ENCODE data around the gene IGIP.

IGIP gene

GRCh38 chr5:140128376-140128775 is 2.6 kb downstream of the IGIP start:
- Histone ChIP-seq H3K9me3 (ENCODE audit: insufficient read depth, low read depth, low read length) (no peaks in the 10 kb centered on the region), H3K4me1 (ENCODE audit: insufficient read depth, low read length) (0 out of 2 replicates have a peak, but pooled peaks cover 8% of the 10 kb centered on the region), H3K36me3 (ENCODE audit: insufficient read depth, low read length) (no peaks in the 10 kb centered on the region), H3K27ac (ENCODE audit: low read depth, low read length) (no peak overlapping the region), H3K27me3 (ENCODE audit: insufficient read depth, low read length) (no peaks in the 10 kb centered on the region), H3K4me3 (ENCODE audit: low read length) (no peak overlapping the region), H3K9ac (ENCODE audit: low read depth, low read length) (no peak overlapping the region)
- WGBS, result 88% methylated on average over 5 of the region's 5 CpGs

GRCh38 chr5:140130949-140131733 is 5.4 kb downstream of the IGIP start:
- Histone ChIP-seq H3K9me3 (ENCODE audit: insufficient read depth, low read depth, low read length) (no peaks in the 10 kb centered on the region), H3K36me3 (ENCODE audit: insufficient read depth, low read length) (no peaks in the 10 kb centered on the region), H3K27ac (ENCODE audit: low read depth, low read length) (no peak overlapping the region), H3K4me3 (ENCODE audit: low read length) (no peak overlapping the region), H3K27me3 (ENCODE audit: insufficient read depth, low read length) (no peaks in the 10 kb centered on the region), H3K9ac (ENCODE audit: low read depth, low read length) (no peak overlapping the region), H3K4me1 (ENCODE audit: insufficient read depth, low read length) (0 out of 2 replicates have a peak, but pooled peaks cover 8% of the 10 kb centered on the region)
- 60% methylated on average over 5 of the region's 5 CpGs for WGBS

DNA sequence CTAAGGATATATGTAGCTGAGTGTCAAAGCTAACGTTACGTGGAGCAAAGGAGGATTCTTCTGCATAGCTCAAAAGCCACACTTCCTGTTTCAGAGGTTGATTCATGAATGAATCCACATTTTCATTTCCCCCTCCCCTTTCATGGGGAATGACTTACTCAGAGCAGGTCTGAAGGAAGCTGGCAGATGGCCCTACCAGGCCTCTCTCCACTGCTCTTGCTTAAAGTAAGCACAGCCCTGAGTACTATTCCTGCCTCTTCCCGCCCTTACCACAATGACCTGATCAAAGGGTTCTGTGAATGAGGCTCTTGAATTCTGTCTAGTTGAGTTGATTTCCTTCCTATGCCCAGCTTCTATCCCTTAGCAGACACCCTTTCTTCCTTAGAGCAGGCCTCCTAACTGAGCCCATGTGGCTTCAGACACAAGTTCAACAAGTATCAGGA is 6.3 kb downstream of the IGIP start:
- 81% methylated on average over 3 of the region's 3 CpGs for WGBS
- Histone ChIP-seq H3K27me3 (ENCODE audit: insufficient read depth, low read length) (no peaks in the 10 kb centered on the region), H3K4me1 (ENCODE audit: insufficient read depth, low read length) (0 out of 2 replicates have a peak, but pooled peaks cover 8% of the 10 kb centered on the region), H3K4me3 (ENCODE audit: low read length) (no peak overlapping the region), H3K9ac (ENCODE audit: low read depth, low read length) (no peak overlapping the region), H3K9me3 (ENCODE audit: insufficient read depth, low read depth, low read length) (no peaks in the 10 kb centered on the region), H3K36me3 (ENCODE audit: insufficient read depth, low read length) (no peaks in the 10 kb centered on the region), H3K27ac (ENCODE audit: low read depth, low read length) (no peak overlapping the region)

- no peak overlapping the region for H3K9ac ChIP-seq (ENCODE audit: low read depth, low read length)
- no peaks in the 10 kb centered on the region for H3K36me3 ChIP-seq (ENCODE audit: insufficient read depth, low read length)
- H3K9me3 ChIP-seq (ENCODE audit: insufficient read depth, low read depth, low read length), result no peaks in the 10 kb centered on the region
- no peak overlapping the region for H3K4me3 ChIP-seq (ENCODE audit: low read length)
- H3K27ac ChIP-seq (ENCODE audit: low read depth, low read length), result no peak overlapping the region
- H3K27me3 ChIP-seq (ENCODE audit: insufficient read depth, low read length), result no peaks in the 10 kb centered on the region
- H3K4me1 ChIP-seq (ENCODE audit: insufficient read depth, low read length), result 0 out of 2 replicates have a peak, but pooled peaks cover 8% of the 10 kb centered on the region
- 89% methylated on average over 4 of the region's 4 CpGs for WGBS
Observed at GRCh38 chr5:140133514-140134167, 7.9 kb downstream of the IGIP start.

GRCh38 chr5:140134277-140134935 is 8.7 kb downstream of the IGIP start:
- Histone ChIP-seq H3K4me3 (ENCODE audit: low read length) (no peak overlapping the region), H3K9me3 (ENCODE audit: insufficient read depth, low read depth, low read length) (no peaks in the 10 kb centered on the region), H3K9ac (ENCODE audit: low read depth, low read length) (no peak overlapping the region), H3K27me3 (ENCODE audit: insufficient read depth, low read length) (no peaks in the 10 kb centered on the region), H3K4me1 (ENCODE audit: insufficient read depth, low read length) (0 out of 2 replicates have a peak, but pooled peaks cover 8% of the 10 kb centered on the region), H3K36me3 (ENCODE audit: insufficient read depth, low read length) (no peaks in the 10 kb centered on the region), H3K27ac (ENCODE audit: low read depth, low read length) (no peak overlapping the region)
- WGBS, result 92% methylated on average over 2 of the region's 2 CpGs

GRCh38 chr5:140135127-140135526 is 9.4 kb downstream of the IGIP start:
- no peak overlapping the region for H3K27ac ChIP-seq (ENCODE audit: low read depth, low read length)
- H3K9ac ChIP-seq (ENCODE audit: low read depth, low read length), result no peak overlapping the region
- no peaks in the 10 kb centered on the region for H3K27me3 ChIP-seq (ENCODE audit: insufficient read depth, low read length)
- 0 out of 2 replicates have a peak, but pooled peaks cover 8% of the 10 kb centered on the region for H3K4me1 ChIP-seq (ENCODE audit: insufficient read depth, low read length)
- H3K36me3 ChIP-seq (ENCODE audit: insufficient read depth, low read length), result no peaks in the 10 kb centered on the region
- H3K9me3 ChIP-seq (ENCODE audit: insufficient read depth, low read depth, low read length), result no peaks in the 10 kb centered on the region
- H3K4me3 ChIP-seq (ENCODE audit: low read length), result no peak overlapping the region

GRCh38 chr5:140136624-140137023 is 10.9 kb downstream of the IGIP start:
- 85% methylated on average over 1 of the region's 1 CpG for WGBS
- Histone ChIP-seq H3K4me1 (ENCODE audit: insufficient read depth, low read length) (0 out of 2 replicates have a peak, but pooled peaks cover 2% of the 10 kb centered on the region), H3K27ac (ENCODE audit: low read depth, low read length) (no peak overlapping the region)

GRCh38 chr5:140140435-140140834 is 14.7 kb downstream of the IGIP start:
- no peak overlapping the region for H3K27ac ChIP-seq (ENCODE audit: low read depth, low read length)
- 87% methylated on average over 3 of the region's 3 CpGs for WGBS
- no peak overlapping the region for H3K9ac ChIP-seq (ENCODE audit: low read depth, low read length)

More at GRCh38 chr5:140136624-140137023, 10.9 kb downstream of the IGIP start:
- Histone ChIP-seq H3K27me3 (ENCODE audit: insufficient read depth, low read length) (0 out of 2 replicates have a peak, but pooled peaks cover 3% of the 10 kb centered on the region), H3K9ac (ENCODE audit: low read depth, low read length) (no peak overlapping the region), H3K4me3 (ENCODE audit: low read length) (no peak overlapping the region), H3K9me3 (ENCODE audit: insufficient read depth, low read depth, low read length) (no peaks in the 10 kb centered on the region), H3K36me3 (ENCODE audit: insufficient read depth, low read length) (no peaks in the 10 kb centered on the region)

DNA sequence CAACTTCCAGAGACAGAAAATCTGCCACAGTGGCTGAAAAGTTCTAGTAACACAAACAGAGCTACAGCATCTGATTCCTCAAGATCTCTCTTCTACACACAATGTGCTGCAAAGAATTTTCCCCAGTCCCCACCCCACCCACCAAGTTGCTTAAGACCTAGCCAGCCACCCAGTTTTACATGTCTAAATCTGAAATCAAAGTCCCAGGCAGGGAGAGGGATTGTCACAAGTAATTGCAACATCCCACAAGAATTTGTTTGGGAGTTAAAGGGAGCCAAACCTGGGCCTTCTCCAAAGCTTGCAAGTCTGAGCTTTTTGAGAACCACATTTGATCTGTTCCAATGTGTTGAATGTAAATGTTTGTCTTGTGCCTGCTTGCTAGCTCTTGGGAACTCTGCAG is 15.5 kb downstream of the IGIP start:
- Histone ChIP-seq H3K9ac (ENCODE audit: low read depth, low read length) (no peak overlapping the region), H3K36me3 (ENCODE audit: insufficient read depth, low read length) (no peaks in the 10 kb centered on the region), H3K27ac (ENCODE audit: low read depth, low read length) (no peak overlapping the region), H3K4me1 (ENCODE audit: insufficient read depth, low read length) (no peaks in the 10 kb centered on the region), H3K4me3 (ENCODE audit: low read length) (no peak overlapping the region), H3K27me3 (ENCODE audit: insufficient read depth, low read length) (peaks cover 22% of the 10 kb centered on the region), H3K9me3 (ENCODE audit: insufficient read depth, low read depth, low read length) (no peaks in the 10 kb centered on the region)

More at GRCh38 chr5:140140435-140140834, 14.7 kb downstream of the IGIP start:
- Histone ChIP-seq H3K9me3 (ENCODE audit: insufficient read depth, low read depth, low read length) (no peaks in the 10 kb centered on the region), H3K4me3 (ENCODE audit: low read length) (no peak overlapping the region), H3K27me3 (ENCODE audit: insufficient read depth, low read length) (peaks cover 14% of the 10 kb centered on the region), H3K4me1 (ENCODE audit: insufficient read depth, low read length) (no peaks in the 10 kb centered on the region), H3K36me3 (ENCODE audit: insufficient read depth, low read length) (no peaks in the 10 kb centered on the region)

DNA sequence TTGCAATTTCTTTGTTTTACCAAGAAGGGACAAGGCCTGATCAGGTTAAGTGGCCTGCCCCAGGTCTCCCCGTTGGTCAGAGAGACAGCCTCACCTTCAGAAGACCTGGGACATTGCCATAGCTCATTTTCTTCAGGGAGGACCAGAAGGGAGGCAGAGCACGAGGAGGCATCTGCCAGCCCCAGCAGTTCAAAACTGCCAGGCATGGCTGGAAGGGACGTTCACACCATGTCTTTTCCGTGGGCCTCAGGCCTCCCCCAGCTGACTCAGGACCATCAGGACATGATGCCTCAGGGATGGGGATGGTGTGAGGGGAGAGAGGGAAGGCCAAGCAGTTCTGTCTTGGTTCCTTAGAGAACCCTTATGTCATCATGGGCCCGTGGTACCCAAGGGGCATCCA is 16.5 kb downstream of the IGIP start:
- peaks cover 32% of the 10 kb centered on the region for H3K27me3 ChIP-seq (ENCODE audit: insufficient read depth, low read length)
- no peaks in the 10 kb centered on the region for H3K36me3 ChIP-seq (ENCODE audit: insufficient read depth, low read length)
- H3K4me1 ChIP-seq (ENCODE audit: insufficient read depth, low read length), result no peaks in the 10 kb centered on the region
- no peak overlapping the region for H3K4me3 ChIP-seq (ENCODE audit: low read length)
- no peaks in the 10 kb centered on the region for H3K9me3 ChIP-seq (ENCODE audit: insufficient read depth, low read depth, low read length)
- 83% methylated on average over 5 of the region's 5 CpGs for WGBS
- no peak overlapping the region for H3K27ac ChIP-seq (ENCODE audit: low read depth, low read length)
- H3K9ac ChIP-seq (ENCODE audit: low read depth, low read length), result no peak overlapping the region

DNA sequence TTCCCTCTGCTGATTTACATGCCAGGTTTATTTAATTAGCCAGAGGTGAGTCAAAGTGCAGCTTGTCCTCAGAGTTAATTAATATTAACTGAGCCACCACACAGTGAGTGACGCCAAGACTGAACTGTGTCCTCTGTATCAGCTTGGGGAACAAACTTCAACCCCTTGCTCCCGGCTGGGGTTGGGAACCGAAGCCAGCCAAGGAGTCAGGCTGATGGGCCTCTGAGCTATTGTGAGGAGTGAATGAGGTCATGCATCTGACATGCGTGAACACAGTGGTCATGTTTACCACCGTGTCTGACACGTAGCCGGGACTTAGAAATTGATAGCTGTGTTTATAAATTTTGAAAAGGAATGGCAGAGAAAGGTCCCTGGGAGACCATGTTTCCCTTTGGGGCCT is 17.1 kb downstream of the IGIP start:
- no peak overlapping the region for H3K9ac ChIP-seq (ENCODE audit: low read depth, low read length)
- H3K4me1 ChIP-seq (ENCODE audit: insufficient read depth, low read length), result no peaks in the 10 kb centered on the region
- H3K9me3 ChIP-seq (ENCODE audit: insufficient read depth, low read depth, low read length), result no peaks in the 10 kb centered on the region
- H3K27me3 ChIP-seq (ENCODE audit: insufficient read depth, low read length), result peaks cover 39% of the 10 kb centered on the region
- no peaks in the 10 kb centered on the region for H3K36me3 ChIP-seq (ENCODE audit: insufficient read depth, low read length)
- no peak overlapping the region for H3K27ac ChIP-seq (ENCODE audit: low read depth, low read length)
- H3K4me3 ChIP-seq (ENCODE audit: low read length), result no peak overlapping the region
- 93% methylated on average over 7 of the region's 7 CpGs for WGBS

Data from HUES64 (cell line).